WERI-Rb-1 (cell line): ENCODE measurements around the gene SYT11.

Experiments used
- DNase-seq: peaks from one replicate; pipeline ENCODE4 v3.0.0-alpha.2; 2020
- H3K27ac ChIP-seq: fragments of 250-450 bp; sonication (Bioruptor Pico); 2 replicates; pipeline ENCODE4 v1.5.1; 2020; ENCODE audit warnings: mild to moderate bottlenecking, moderate library complexity
- H3K27me3 ChIP-seq: fragments of 250-450 bp; sonication (Bioruptor Pico); 2 replicates; pipeline ENCODE4 v1.5.1; 2021; ENCODE audit warnings: mild to moderate bottlenecking, low read depth, moderate library complexity; ENCODE audit not compliant: insufficient read depth, severe bottlenecking
- H3K36me3 ChIP-seq: fragments of 250-450 bp; sonication (Bioruptor Pico); 2 replicates; pipeline ENCODE4 v1.5.1; 2020; ENCODE audit warnings: mild to moderate bottlenecking, moderate library complexity
- H3K4me3 ChIP-seq: 2 replicates; pipeline ENCODE4 v1.5.1; 2011; ENCODE audit warnings: low read depth, mild to moderate bottlenecking, control low read depth, low read length
- H3K9me3 ChIP-seq: fragments of 250-450 bp; sonication (Bioruptor Pico); 2 replicates; pipeline ENCODE4 v1.5.1; 2021; ENCODE audit warnings: mild to moderate bottlenecking, moderate library complexity; ENCODE audit not compliant: severe bottlenecking
- CTCF ChIP-seq: IDR thresholded peaks from 2 replicates; pipeline ENCODE4 v1.5.1; 2011; ENCODE audit warnings: low read depth, mild to moderate bottlenecking, control low read depth, inconsistent platforms, low read length

SYT11 gene

GRCh38 chr1:155910621-155911121 lies 51.3 kb downstream of the SYT11 start:
- Histone ChIP-seq H3K4me3 (peak overlapping the region; percentile 83), H3K9me3 (no peaks in the 10 kb centered on the region), H3K27me3 (no peaks in the 10 kb centered on the region), H3K27ac (peak overlapping the region; percentile 75), H3K36me3 (peaks cover 91% of the 10 kb centered on the region)
- peak; percentile 45; the same call in 1 of the 2 replicates for TF ChIP-seq CTCF
- peak; percentile 72 for DNase-seq

- Histone ChIP-seq H3K9me3 (no peaks in the 10 kb centered on the region), H3K4me3 (peak within 1 kb of the TSS; percentile 83), H3K36me3 (peaks cover 91% of the 10 kb centered on the region), H3K27me3 (no peaks in the 10 kb centered on the region), H3K27ac (peak within 1 kb of the TSS; percentile 75)
- no peak for TF ChIP-seq CTCF
- DNase-seq, result peak; percentile 95
These were observed 52.0 kb downstream of the SYT11 start, which contains the start of gene RIT1 for GRCh38 chr1:155911156-155912055. RIT1 (minus strand) TSS chr1:155911349; CDS start chr1:155910761, 588 bp downstream.

GRCh38 chr1:155912056-155912536 lies 52.7 kb downstream of the SYT11 start:
- H3K4me3 ChIP-seq, result no peak overlapping the region
- no peak for TF ChIP-seq CTCF
- no peaks in the 10 kb centered on the region for H3K27me3 ChIP-seq
- peaks cover 91% of the 10 kb centered on the region for H3K36me3 ChIP-seq
- no peak for DNase-seq
- H3K9me3 ChIP-seq, result no peaks in the 10 kb centered on the region
- no peak overlapping the region; the same call in 1 of the 2 replicates for H3K27ac ChIP-seq

- H3K27ac ChIP-seq, result no peak overlapping the region
These were observed 54.8 kb downstream of the SYT11 start for GRCh38 chr1:155913969-155914757.

More at GRCh38 chr1:155913969-155914757, 54.8 kb downstream of the SYT11 start:
- Histone ChIP-seq H3K9me3 (no peaks in the 10 kb centered on the region), H3K4me3 (no peak overlapping the region), H3K27me3 (no peaks in the 10 kb centered on the region), H3K36me3 (peaks cover 89% of the 10 kb centered on the region)
- DNase-seq, result no peak
- no peak for TF ChIP-seq CTCF
